ENCODE results near the gene PAX3.

DNA sequence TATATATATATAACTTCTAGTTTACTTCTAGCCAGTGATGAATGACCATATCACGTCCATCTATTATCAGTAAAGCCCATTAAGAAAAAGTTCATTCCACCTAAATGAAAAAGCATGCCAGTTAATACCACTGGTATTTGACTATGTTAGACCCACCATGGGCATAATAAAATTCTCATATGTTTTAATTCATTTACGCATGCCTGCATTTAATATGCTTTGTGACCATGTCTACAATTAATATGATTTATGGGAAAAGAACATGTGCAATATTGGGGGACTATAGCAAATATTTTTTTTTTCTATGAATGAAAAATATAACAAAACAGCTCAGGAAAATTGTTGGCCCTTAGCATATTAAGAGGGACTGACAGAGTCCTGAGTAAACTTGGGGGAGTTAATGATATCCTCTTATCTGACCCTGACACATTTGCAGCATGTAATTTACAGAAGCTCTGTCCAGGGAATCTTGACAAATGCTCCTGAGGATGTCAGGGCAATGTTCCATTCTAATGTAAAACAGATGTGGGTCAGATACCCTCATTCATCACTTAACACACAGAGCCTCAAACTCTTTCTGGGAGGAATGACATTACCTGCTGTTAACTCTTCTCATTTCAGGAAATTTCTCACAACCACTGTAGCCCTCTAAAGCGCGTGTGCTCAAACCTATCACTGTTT, 90.6 kb downstream of the PAX3 start:
- TF ChIP-seq POLR2A (IDR thresholded peaks at IDR 0.05): no peak
- no peak for TF ChIP-seq CTCF (IDR thresholded peaks at IDR 0.05)
- TF ChIP-seq POLR2AphosphoS5 (IDR thresholded peaks at IDR 0.05; ENCODE audit: insufficient read depth in 1 of 2, low read depth in 1 of 2): no peak

Data from vagina (tissue), 2 donors.